HG03060 (cell line): ENCODE results near the gene KRT81.
"Not testable (repeated sequence)": the region's sequence is repeated elsewhere in the genome, so short reads cannot be mapped to it uniquely, and the experiment has no call there.

Source experiments
- ATAC-seq: cut with Tn5 transposase; IDR thresholded peaks from one replicate; pipeline ENCODE4 v1.9.1; 2021; ENCODE audit warnings: low read depth, moderate number of reproducible peaks; ENCODE audit not compliant: unreplicated experiment

The KRT81 gene

DNA sequence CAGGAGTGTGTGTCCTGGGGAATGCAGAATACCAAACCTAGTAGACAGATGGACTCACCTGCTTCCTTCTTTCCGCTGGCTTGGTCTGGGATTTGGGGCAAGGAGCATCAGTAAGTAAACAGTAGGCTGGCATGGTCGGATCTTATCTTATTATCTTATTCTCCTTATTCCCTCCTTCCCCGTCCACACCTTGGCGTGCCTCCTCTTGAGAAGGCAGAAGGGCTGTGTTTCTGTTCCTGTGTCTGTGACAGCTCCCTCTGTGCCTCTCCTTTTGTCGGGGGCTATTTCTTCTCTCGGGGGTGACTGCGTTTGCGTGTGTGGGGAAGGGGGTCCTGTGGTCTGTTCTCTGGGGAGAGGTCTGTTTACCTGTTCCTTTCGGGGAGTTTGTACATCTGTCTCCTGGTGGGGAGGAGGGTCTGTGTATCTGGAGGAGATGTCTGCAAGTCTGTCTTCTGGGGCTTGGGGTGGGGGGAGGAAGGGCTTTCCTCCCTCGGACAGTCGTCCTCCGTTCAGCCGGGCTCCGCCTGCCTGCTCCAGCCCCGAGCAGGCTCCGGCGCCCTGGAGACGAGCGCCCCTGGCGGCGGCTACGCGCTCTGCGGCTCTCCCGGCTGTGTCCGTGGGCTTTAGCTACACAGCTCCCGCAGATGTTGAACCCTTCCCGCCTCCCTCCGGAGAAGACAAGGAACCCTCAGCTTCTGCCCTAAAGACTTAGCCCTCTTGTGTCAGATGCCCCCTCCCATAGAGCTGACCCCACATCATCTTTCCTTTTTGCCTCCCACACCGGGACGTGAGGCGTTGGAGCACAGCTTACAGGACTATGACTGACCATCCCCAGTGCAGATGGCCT lies 12.5 kb downstream of the KRT81 start:
- ATAC-seq: no peak

DNA sequence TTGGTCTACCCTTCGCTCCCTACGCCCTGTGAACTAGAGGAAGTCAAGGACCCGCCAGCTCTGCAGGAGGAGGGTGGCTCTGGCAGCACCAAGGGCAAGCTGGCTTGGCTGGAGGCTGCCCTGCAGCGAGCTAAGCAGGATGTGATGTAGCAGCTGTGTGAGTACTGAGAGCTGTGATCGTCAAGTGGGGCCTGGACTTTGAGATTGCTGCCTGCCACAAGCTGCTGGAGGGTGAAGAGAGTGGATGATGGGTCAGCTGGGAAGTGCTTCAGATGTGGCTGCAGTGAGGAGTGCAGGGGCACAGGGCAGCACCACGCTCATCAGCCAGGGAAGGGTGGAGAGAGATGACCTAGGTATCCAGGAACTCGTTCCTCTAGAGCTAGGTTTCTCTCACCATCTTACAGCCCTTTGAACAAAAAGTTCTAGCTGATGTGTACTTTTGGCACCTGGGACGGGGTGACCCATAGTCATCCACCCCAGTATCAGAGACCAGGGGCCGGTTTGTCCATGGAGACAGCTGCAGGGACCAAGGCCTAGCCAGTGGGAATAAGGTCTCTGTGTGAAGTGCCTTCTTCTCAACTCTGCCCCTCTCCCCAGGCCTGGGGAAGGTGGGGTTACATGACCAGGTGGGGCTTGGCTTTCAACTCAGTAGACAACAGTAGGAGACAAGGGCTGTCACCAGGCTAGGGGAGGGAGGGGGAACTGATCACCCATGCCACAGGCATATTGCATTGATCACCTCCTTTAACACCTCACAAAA lies 13.7 kb downstream of the KRT81 start:
- ATAC-seq: no peak

DNA sequence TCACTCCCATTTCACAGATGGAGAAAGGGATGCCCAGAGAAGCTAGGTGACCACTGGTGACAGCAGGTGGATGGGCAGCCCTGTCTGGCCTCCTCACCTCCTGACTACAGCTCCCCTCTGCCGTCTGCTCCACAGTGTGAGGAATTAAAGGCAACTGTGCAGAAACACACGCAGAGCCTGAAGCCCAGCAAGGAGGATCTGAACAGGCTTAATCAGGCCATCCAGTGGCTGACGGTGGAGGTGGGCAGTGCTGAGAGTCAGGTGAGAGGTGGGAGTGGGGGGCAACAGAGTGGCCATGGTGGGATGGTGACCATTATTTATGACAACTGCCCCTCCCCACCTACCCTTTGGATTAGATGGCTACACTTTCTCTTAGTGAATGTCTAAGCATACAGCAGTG lies 15.6 kb downstream of the KRT81 start:
- ATAC-seq: no peak

DNA sequence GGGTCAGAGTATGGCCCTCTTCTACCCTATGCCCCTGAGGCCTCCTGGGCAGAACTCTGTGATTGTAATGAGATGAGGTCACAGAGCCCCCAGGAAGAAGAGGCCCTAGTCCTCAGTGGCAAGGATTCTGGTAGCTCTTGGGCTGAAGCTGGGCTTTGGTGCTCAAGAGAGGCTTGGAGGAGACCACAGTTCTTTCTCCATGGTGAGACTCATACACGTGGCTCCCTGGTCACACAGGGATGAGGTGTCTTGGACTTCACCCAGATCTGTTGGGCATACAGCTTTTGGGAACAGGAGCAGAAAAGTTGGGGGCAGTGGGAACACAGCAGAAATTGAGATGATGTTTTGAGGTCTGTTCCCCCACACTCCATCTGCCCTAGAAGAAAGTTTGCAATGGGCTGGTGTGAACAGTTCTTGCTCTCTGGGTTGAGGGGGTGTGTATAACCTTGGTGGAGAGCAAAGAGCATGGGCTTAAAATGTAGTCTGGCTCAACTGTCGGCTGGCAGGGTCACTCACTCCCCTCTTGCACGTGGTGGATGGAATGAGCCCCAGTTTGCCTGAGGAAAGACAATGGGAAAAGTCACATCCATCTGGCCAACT lies 16.7 kb downstream of the KRT81 start, which contains the start of gene KRT86:
KRT86 (plus strand) TSS at position 125 of the 600 bp plus-strand sequence. CDS start 27,272 bp downstream, outside the sequence.
- no peak for ATAC-seq

DNA sequence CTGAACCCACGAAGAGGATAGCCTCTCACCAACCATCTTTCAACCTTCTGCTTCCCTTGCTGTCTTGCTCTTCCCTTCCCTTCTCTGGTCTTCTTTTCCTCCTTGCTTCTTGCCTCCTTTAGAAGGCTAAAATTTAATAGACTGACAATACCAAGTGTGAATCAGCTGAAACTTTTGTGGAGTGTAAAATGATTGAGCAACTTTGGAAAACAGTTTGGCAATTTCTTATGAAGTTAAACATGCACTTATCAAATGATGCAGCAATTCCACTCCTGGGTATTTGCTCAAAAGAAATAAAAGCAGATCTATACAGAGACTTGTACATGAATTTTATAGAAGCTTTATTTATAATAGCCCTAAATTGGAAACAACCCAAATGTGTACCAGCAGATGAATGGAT lies 20.2 kb downstream of the KRT81 start:
- no peak for ATAC-seq

DNA sequence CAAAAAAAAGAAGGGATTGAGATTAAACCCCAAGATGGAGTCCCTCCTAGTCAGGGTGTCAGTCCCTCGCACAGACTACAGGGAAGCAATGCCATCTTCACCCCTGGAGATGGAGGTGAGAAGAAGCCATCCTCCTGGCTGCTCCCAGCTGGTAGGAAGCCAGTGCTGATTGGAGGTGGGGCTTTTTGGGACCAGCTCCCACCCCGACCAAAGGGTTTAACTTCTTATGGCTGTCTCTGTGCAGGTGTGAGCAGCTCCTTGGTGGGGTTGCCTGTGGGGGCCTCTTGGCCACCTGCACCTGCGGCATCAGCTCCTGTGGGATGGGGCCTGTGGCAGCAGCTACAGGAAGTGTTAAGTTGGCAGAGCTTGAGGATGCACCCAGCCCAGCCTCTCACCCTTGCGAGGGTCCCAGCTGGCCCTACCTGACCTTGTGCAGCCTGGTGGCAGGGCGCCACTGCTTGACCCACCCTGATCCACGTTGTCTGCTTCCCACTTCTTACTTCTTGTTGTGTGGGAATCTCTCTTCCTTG lies 20.7 kb downstream of the KRT81 start:
- ATAC-seq: no peak

DNA sequence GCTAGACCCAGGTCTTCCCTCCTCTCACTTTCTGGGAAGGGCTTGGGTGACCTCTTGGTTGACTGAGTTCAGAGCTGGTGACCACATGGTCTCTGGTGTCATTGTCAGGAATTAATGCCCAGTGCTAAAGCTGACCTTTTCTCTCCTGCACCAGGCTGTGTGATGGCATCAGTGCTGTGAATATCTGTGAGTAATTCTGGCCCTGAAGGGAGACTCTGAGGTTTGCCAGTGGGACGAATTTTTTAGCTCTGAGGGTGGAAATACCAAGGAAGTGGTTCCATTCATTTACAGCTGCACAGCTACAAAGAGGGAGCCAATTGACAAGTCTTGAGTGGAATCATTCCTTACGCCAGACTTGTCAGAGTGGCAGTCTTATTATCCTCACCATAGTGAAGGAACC lies 23.1 kb downstream of the KRT81 start:
- no peak for ATAC-seq

DNA sequence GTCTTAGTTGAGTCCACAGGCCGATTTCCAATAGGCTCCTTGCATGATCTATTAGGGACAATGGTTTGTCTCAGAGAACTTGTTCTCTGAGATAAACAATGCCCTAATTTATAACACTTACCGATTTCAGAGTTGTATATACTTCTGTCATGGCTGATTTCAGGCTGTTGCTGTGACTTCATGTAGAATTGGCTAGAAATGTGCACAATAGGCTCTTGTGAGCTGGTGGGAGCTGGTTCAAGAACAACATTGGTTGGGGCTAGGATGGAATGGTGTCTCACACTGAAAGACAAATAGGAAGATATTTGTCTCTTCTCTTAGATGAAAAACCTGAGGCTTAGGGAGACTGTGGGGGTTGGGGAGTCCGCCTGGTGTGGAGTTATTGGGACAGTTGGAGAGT lies 23.6 kb downstream of the KRT81 start:
- no peak for ATAC-seq

DNA sequence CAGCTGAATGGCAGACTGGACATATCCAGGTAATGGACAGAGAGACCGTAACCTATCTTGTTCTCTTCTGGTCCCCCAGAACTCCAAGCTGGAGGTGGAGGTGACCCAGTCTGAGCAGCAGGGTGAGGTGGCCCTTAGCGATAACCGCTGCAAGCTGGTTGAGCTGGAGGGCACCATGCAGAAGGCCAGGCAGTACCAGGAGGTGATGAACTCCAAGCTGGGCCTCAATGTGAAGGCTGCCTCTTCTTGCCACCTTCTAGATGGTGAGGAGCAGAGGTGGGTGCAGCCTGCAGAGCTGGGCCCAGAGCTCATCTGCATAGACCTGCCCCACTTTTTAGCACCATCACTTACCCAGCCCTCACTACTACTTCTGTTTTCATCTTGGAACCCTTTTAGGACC lies 24.1 kb downstream of the KRT81 start:
- no peak for ATAC-seq

DNA sequence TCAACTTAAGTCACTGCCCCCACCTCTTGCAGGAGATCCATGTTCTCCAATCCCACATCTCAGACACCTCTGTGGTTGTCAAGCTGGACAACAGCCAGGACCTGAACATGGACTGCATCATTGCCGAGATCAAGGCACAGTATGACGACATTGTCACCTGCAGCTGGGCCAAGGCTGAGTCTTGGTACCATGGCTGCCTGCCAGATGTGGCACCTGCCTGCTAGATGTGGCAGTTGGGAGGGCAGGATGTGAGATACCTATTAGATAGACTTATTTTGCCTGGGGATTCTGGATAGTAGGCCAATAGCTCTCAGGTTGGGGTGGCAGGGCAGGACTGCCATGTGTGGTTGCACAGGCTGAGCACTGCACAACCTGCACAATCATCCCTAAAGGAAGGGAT lies 24.8 kb downstream of the KRT81 start:
- no peak for ATAC-seq

DNA sequence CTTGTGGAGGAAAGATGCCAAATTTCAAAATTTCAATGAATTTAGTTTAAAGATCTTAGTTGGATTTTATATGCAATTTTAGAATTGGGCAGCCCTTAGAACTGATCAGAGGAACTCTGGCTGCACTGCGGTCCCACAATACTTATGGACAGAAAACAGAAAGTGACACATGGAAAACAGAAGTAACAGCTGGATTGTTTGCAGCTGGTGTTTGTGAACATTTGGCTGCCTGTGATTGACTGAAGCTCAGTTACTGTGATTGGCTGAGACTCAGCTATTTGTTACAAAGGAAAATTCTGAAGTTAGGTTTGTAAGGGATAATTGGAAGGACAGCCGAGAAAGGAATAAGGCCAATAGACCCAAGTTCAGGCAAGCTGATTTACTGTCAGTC lies 26.9 kb downstream of the KRT81 start:
- no peak for ATAC-seq

DNA sequence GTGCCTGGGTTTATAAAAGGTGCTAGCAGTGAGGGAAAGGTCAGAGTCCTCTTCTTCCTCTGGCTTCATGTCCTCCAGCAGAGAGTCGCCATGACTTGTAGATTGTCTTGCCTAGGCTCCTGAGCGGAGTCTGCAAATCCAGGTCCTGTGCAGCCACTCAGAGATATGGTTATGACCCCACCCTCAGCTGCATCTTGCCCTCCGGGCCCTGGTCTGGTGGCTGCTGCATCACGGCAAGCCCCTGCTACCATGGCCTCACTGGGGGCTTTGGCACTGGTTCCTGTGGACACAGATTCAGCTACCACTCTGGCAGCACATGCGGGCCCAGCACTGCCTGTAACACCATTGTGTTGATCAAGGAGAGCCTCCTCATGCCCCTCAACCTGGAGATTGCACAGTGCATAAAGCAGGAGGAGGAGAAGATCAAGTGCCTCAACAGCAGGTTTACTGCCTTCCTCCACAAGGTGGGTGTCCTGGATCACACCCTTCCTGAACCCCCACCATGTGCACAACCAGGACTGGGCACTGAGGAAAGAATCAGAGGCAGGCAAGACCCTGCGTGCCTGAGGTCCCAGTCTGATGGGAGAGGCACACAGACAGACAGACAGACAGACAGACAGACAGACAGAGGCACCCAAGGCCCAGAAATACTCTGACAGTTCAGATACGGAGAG lies 27.4 kb downstream of the KRT81 start:
- no peak for ATAC-seq

DNA sequence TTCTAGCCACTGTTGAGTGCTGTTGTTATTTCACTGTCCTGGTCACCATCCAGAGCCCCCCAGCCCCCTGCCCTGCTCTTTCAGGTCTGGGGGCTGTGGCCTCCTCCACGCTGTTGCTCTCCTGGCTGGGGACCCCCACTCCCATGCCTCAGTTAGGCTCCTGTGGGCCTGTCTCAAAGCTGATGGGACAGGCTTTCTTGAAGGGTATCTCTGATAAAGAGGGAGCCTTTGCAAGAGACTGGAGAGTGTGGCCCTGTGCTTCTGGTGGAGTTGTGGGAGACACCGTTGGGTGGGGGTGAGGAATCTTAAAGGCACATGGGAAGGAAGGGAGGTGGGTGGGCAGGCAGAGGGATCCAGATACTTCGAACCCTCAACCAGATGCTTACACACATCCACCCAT lies 29.0 kb downstream of the KRT81 start:
- ATAC-seq: no peak

DNA sequence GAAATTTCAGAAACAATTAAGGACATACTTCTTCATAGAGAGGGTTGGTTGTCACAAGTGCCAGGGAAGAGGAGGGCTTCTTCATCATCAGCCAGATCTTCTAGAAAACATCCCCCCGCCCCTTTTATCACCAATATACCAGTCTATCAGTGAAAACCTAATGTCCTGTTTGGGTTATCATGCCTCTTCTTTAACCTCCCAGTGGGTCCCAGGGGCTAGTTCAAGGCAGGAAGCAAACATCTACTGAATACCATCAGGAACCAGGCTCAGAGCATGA lies 30.2 kb downstream of the KRT81 start:
- no peak for ATAC-seq

DNA sequence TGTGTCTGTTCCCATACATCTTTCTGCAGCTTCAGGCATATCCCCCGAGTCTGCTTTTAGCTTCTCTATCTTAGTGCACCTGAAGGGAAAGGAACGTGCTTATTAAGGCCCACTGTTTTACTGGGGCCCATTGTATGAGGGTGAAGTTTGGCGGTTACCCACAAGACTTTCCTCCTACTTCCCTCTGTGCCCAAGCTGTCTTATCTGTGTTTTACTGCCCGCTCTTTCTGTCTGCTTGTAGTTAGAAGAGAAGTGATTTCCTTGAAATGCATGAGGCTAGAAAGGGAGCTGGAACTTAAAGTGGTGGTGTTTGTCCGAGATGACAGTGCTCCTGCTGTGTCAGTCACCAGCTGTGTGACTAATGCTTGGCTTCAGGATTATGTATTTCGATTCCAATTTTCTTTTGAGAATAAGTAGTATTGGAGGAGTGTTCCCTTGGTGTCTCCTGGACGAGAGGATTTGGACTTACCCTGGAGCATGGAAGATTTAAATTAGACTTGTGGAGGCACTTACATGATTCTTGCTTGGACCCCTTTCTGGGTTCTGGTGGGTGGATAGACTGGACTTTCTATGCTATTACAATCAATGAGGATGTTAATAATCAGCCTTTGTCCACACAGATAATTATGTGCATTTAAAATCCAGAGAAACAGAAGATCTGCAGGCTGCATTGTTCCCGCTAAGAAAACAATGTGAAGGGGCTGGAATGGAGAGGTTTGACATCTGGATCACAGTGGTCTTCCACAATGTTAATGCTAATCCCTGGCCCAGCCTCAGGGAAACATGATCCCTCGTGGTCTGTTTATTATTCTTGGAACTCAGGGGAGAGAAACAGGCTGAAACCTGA lies 30.8 kb downstream of the KRT81 start:
- ATAC-seq: no peak

DNA sequence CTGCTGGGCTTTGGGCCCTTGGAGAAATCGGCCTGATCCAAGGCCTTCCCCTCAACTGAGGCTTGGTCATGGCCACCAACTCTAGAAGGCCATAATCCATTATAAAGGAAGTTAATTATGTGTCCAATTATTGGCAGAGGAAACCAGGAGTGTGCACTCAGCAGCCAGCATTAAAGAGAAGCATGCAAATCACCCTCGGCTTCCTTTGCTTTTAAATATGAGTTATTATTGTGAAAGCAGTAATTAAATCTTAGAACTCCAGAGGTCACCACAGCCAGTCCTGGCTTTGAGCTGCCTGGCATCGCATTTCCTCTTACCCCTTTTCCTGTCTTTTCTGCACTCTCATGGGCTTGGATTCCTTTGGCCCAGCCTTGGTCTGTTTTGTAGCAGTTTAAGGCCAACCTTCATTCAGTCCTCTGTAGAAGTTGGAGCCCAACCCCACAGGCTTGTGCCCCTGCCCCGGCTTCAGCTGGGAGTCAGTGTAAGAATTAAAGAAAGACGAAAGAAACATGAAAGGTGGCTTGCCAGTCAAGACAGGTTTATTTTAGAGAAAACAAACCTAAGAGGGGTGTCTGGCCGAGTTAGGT lies 31.6 kb downstream of the KRT81 start:
- no peak for ATAC-seq

DNA sequence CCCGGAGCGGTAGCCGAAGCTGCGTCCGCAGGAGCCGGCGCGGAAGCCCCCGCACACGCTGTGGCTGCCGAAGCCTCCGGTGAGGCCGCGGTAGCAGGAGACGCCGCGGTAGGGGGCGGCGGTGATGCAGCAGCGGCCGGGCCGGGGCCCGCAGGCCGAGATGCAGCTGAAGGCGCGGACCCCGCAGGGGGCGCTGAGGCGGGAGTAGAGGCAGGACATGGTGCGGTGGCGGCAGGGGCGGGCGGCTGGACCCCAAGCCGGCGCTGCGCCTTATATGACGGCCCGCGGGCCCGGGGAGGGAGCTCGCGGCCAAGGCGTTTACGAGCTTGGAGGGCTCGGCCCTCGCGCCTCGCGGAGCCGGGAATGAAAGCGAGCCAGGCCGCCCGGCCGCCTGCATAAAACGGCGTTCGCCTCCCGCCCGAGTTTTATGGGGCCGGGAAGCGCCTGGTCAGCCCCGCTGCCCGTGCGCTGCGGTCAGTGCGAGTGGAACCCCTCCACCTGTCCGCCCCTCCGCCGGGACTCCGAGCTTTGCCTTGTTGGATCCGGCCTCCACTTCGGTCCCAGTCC lies 32.9 kb downstream of the KRT81 start:
- no peak for ATAC-seq

DNA sequence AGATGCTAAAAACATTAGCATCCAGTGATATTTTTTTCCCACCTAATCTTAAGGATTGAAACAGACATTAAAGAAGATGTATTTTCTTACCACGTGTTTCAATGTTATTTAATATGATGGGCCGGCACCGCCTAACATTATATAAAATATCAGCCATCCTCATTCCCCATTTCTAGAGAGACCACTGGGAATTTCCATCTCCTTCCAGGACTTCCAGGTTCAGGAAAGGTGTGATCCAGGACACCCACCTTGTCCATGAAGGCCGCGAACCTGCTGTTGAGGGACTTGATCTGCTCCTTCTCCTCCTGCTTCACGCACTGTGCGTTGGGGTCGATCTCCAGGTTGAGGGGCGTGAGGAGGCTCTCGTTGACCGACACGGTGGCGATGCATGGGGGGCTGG lies 33.4 kb downstream of the KRT81 start:
- ATAC-seq: not testable (repeated sequence)

DNA sequence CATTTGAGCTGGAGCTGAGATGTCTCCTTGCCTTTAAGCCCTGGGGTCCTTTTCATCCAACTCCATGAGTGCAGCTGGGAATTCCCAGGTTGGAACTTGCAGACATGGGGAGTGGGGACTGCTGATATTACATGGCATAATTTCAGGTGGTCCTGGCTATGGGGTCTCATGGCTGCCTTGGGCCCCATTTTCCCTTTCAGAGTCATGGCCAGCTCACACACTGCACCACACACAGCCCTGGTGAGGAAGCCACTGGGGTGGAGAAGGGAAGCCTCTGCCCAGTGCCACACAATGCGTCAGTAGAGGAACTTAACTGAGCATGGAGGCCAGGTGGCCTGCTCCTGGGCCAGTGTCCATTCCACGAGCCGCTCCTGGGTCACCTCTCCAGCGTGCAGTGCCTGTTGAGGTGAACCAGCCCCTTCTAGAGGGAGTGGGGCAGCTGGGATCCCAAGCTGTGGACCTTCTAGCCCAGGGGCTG lies 34.2 kb downstream of the KRT81 start:
- ATAC-seq: no peak
